Smooth muscle cell (in vitro differentiated cells): ENCODE measurements around the gene RAD51D. TPM values are rescaled to one million over a fixed set of nuclear protein-coding genes. Genes with fewer than 3 reads are reported as not detected.
A peak's percentile ranks its signal among the peaks of the same experiment; 100 is the strongest.

Experiments
- DNase-seq: peaks from one replicate; lab custom pipeline; 2025; ENCODE audit not compliant: unreplicated experiment; lab: John Stamatoyannopoulos, UW
- H2AFZ ChIP-seq: fragments of 200-600 bp; sonication (generic); 2 replicates; pipeline ENCODE4 v1.6.0; 2016; ENCODE audit warnings: antibody characterized with exemption, low read depth, mild to moderate bottlenecking
- H3F3A ChIP-seq: fragments of 200-600 bp; sonication (generic); 2 replicates; pipeline ENCODE4 v1.6.0; 2017; ENCODE audit warnings: antibody characterized with exemption, low read depth
- H3K27ac ChIP-seq: fragments of 200-600 bp; sonication (generic); 2 replicates; pipeline ENCODE4 v1.5.1; 2016; ENCODE audit warnings: low read depth, mild to moderate bottlenecking
- H3K27me3 ChIP-seq: fragments of 200-600 bp; sonication (generic); 2 replicates; pipeline ENCODE4 v1.6.1; 2016; ENCODE audit warnings: low read depth, mild to moderate bottlenecking
- H3K36me3 ChIP-seq: fragments of 200-600 bp; sonication (generic); 2 replicates; pipeline ENCODE4 v1.5.1; 2016; ENCODE audit warnings: low read depth
- H3K4me1 ChIP-seq: fragments of 200-600 bp; sonication (generic); 2 replicates; pipeline ENCODE4 v1.5.1; 2016; ENCODE audit warnings: low read depth
- H3K4me2 ChIP-seq: fragments of 200-600 bp; sonication (generic); 2 replicates; pipeline ENCODE4 v1.6.0; 2016; ENCODE audit warnings: mild to moderate bottlenecking
- H3K4me3 ChIP-seq: fragments of 200-600 bp; sonication (generic); 2 replicates; pipeline ENCODE4 v1.5.1; 2016; ENCODE audit warnings: mild to moderate bottlenecking
- H3K79me2 ChIP-seq: fragments of 200-600 bp; sonication (generic); 2 replicates; pipeline ENCODE4 v1.6.0; 2016; ENCODE audit warnings: low read depth, mild to moderate bottlenecking
- H3K9ac ChIP-seq: fragments of 200-600 bp; sonication (generic); 2 replicates; pipeline ENCODE4 v1.6.0; 2016; ENCODE audit warnings: low read depth
- H3K9me3 ChIP-seq: fragments of 200-600 bp; sonication (generic); replicated peaks from 2 replicates; pipeline ENCODE4 v1.5.1; 2016; ENCODE audit warnings: low read depth
- H4K20me1 ChIP-seq: fragments of 200-600 bp; sonication (generic); 2 replicates; pipeline ENCODE4 v1.6.0; 2016; ENCODE audit warnings: low read depth
- WGBS: methylation state at CpG from one replicate; pipeline ENCODE4 v1.1.7; 2016; ENCODE audit warnings: low lambda C conversion rate; 5-methylcytosine and 5-hydroxymethylcytosine counted together
- polyA plus RNA-seq: library from polyadenylated mRNA; unstranded; fragments of >200 nt; fragmentation: Nextera tagmentation; extraction: Ambion mirVana; gene quantifications from 2 replicates; pipeline ENCODE4 v1.2.1, GENCODE V29; 2016
- total RNA-seq: library from RNA; depleted of rRNA; stranded (reverse); fragments of >200 nt; gene quantifications from 2 replicates; pipeline ENCODE4 v1.2.3, GENCODE V29; 2014
- TF ChIP-seq, protein P1 (sequence below): fragments of 200-600 bp; sonication (generic); IDR thresholded peaks from 2 replicates; pipeline ENCODE4 v1.5.1; 2017; ENCODE audit warnings: borderline replicate concordance, mild to moderate bottlenecking, antibody characterized with exemption; ENCODE audit not compliant: insufficient read depth, poor library complexity, severe bottlenecking

RAD51D gene
- total and polyA plus RNA-seq, 2 experiments from 2014 or later: 1.4 to 5.5 TPM

GRCh38 chr17:35084987-35085386 is 34.7 kb downstream of the RAD51D start:
- H3K79me2 ChIP-seq: peaks cover 39% of the 10 kb centered on the region
- TF ChIP-seq, protein P1, sequence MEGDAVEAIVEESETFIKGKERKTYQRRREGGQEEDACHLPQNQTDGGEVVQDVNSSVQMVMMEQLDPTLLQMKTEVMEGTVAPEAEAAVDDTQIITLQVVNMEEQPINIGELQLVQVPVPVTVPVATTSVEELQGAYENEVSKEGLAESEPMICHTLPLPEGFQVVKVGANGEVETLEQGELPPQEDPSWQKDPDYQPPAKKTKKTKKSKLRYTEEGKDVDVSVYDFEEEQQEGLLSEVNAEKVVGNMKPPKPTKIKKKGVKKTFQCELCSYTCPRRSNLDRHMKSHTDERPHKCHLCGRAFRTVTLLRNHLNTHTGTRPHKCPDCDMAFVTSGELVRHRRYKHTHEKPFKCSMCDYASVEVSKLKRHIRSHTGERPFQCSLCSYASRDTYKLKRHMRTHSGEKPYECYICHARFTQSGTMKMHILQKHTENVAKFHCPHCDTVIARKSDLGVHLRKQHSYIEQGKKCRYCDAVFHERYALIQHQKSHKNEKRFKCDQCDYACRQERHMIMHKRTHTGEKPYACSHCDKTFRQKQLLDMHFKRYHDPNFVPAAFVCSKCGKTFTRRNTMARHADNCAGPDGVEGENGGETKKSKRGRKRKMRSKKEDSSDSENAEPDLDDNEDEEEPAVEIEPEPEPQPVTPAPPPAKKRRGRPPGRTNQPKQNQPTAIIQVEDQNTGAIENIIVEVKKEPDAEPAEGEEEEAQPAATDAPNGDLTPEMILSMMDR: no peak
- no peak overlapping the region for H2AFZ ChIP-seq
- peaks cover 13% of the 10 kb centered on the region for H3K4me1 ChIP-seq
- no peaks in the 10 kb centered on the region for H3K27me3 ChIP-seq
- H3K9ac ChIP-seq: no peak overlapping the region
- WGBS: 43% methylated on average over 2 of the region's 2 CpGs
- H4K20me1 ChIP-seq: peaks cover 31% of the 10 kb centered on the region
- H3K36me3 ChIP-seq: no peaks in the 10 kb centered on the region
- no peaks in the 10 kb centered on the region for H3K9me3 ChIP-seq
- no peak overlapping the region for H3K27ac ChIP-seq
- no peaks in the 10 kb centered on the region for H3F3A ChIP-seq
- no peak for DNase-seq
- H3K4me3 ChIP-seq: no peak overlapping the region
- no peak overlapping the region for H3K4me2 ChIP-seq

GRCh38 chr17:35083071-35083470 is 36.6 kb downstream of the RAD51D start:
- no peaks in the 10 kb centered on the region for H3K36me3 ChIP-seq
- peaks cover 48% of the 10 kb centered on the region for H4K20me1 ChIP-seq
- peaks cover 57% of the 10 kb centered on the region for H3K79me2 ChIP-seq
- H3K9me3 ChIP-seq: no peaks in the 10 kb centered on the region
- H3K27me3 ChIP-seq: no peaks in the 10 kb centered on the region
- 77% methylated on average over 2 of the region's 2 CpGs for WGBS
- no peak overlapping the region for H3K27ac ChIP-seq
- TF ChIP-seq, protein P1: no peak
- no peak overlapping the region for H3K4me3 ChIP-seq
- H3F3A ChIP-seq: no peaks in the 10 kb centered on the region
- no peak for DNase-seq
- H3K9ac ChIP-seq: no peak overlapping the region
- H3K4me1 ChIP-seq: peaks cover 13% of the 10 kb centered on the region
- no peak overlapping the region for H2AFZ ChIP-seq
- H3K4me2 ChIP-seq: no peak overlapping the region

GRCh38 chr17:35082073-35082657 is 37.5 kb downstream of the RAD51D start:
- H3F3A ChIP-seq: no peaks in the 10 kb centered on the region
- peak overlapping the region; percentile 58 for H3K4me2 ChIP-seq
- peaks cover 57% of the 10 kb centered on the region for H4K20me1 ChIP-seq
- DNase-seq: no peak
- H3K79me2 ChIP-seq: peaks cover 50% of the 10 kb centered on the region
- H3K9ac ChIP-seq: no peak overlapping the region
- no peaks in the 10 kb centered on the region for H3K9me3 ChIP-seq
- H2AFZ ChIP-seq: no peak overlapping the region
- WGBS: 40% methylated on average over 3 of the region's 3 CpGs
- H3K36me3 ChIP-seq: no peaks in the 10 kb centered on the region
- H3K4me1 ChIP-seq: peaks cover 13% of the 10 kb centered on the region
- peak overlapping the region; percentile 12 for H3K27ac ChIP-seq
- H3K4me3 ChIP-seq: no peak overlapping the region
- TF ChIP-seq, protein P1: no peak
- H3K27me3 ChIP-seq: no peaks in the 10 kb centered on the region

GRCh38 chr17:35081638-35082037 is 38.0 kb downstream of the RAD51D start:
- Histone ChIP-seq H3K4me1 (peaks cover 13% of the 10 kb centered on the region), H2AFZ (no peak overlapping the region), H4K20me1 (peaks cover 60% of the 10 kb centered on the region), H3K4me2 (no peak overlapping the region), H3K36me3 (no peaks in the 10 kb centered on the region), H3K9me3 (no peaks in the 10 kb centered on the region), H3K9ac (no peak overlapping the region), H3F3A (no peaks in the 10 kb centered on the region), H3K27ac (no peak overlapping the region), H3K79me2 (peaks cover 47% of the 10 kb centered on the region), H3K27me3 (no peaks in the 10 kb centered on the region), H3K4me3 (no peak overlapping the region)
- TF ChIP-seq, protein P1: no peak
- 94% methylated on average over 1 of the region's 1 CpG for WGBS
- DNase-seq: no peak
